Measurements from ENCODE around the gene SP8.

SP8 gene

GRCh38 chr7:20793694-20794394 lies 7.2 kb upstream of the SP8 start:
- DNase-seq = no peak

GRCh38 chr7:20793248-20793647 lies 6.6 kb upstream of the SP8 start:
- DNase-seq = no peak

- no peak for DNase-seq
These were observed 5.1 kb upstream of the SP8 start for GRCh38 chr7:20791538-20792434.

- DNase-seq = no peak
These were observed 3.7 kb upstream of the SP8 start for GRCh38 chr7:20790375-20790774.

- no peak for DNase-seq
These were observed 1.8 kb upstream of the SP8 start for GRCh38 chr7:20788420-20788990.

- no peak for DNase-seq
These were observed 1.2 kb upstream of the SP8 start for GRCh38 chr7:20787660-20788419.

GRCh38 chr7:20786421-20786778 lies 286 bp downstream of the SP8 start:
- no peak for DNase-seq

GRCh38 chr7:20786049-20786412 lies 655 bp downstream of the SP8 start:
- DNase-seq = no peak

GRCh38 chr7:20785157-20786048 lies 1.3 kb downstream of the SP8 start:
- DNase-seq = no peak

- no peak for DNase-seq
These were observed 2.1 kb downstream of the SP8 start for GRCh38 chr7:20784388-20785156.

- peak; percentile 48 for DNase-seq
These were observed 2.8 kb downstream of the SP8 start for GRCh38 chr7:20783700-20784387.

- no peak for DNase-seq
These were observed 3.5 kb downstream of the SP8 start for GRCh38 chr7:20783125-20783699.

GRCh38 chr7:20779041-20779440 lies 7.6 kb downstream of the SP8 start:
- DNase-seq = no peak

GRCh38 chr7:20778063-20778721 lies 8.5 kb downstream of the SP8 start:
- DNase-seq = no peak

GRCh38 chr7:20777377-20778062 lies 9.2 kb downstream of the SP8 start:
- no peak for DNase-seq

- DNase-seq = no peak
These were observed 9.7 kb downstream of the SP8 start for GRCh38 chr7:20776942-20777341.

GRCh38 chr7:20776214-20776911 lies 10.3 kb downstream of the SP8 start:
- no peak for DNase-seq

GRCh38 chr7:20754001-20754400 lies 32.7 kb downstream of the SP8 start:
- no peak for DNase-seq

GRCh38 chr7:20749906-20750305 lies 36.8 kb downstream of the SP8 start:
- no peak for DNase-seq
